K562 (cell line): ENCODE data around the gene ERMARD. TPM values are rescaled to one million over a fixed set of nuclear protein-coding genes. Genes with fewer than 3 reads are reported as not detected.
"Not testable (repeated sequence)": the region's sequence is repeated elsewhere in the genome, so short reads cannot be mapped to it uniquely, and the experiment has no call there.

Experiments
- ATAC-seq: fragments of 200-7000 bp; cut with Tn5 transposase; 3 replicates; pipeline ENCODE4 v1.9.1; 2020; ENCODE audit warnings: moderate library complexity
- BruUV-seq: library from RNA; stranded (reverse); fragments of 400-500 nt; replicated peaks from 2 replicates; lab custom pipeline; 2021; lab: Mats Ljungman, UMichigan
- CTCF ChIA-PET: fragments of 300-600 bp; formaldehyde crosslinking; extraction: SDS; loops from one replicate; lab custom pipeline; 2021; ENCODE audit warnings: low intra/inter-chr PET ratio; lab: Yijun Ruan, JAX
- POLR2A ChIA-PET: fragments of 300-600, 350-650 bp; sonication (Branson Sonifier 250); formaldehyde crosslinking; extraction: SDS; loops from one replicate; lab custom pipeline; 2021; ENCODE audit warnings: antibody characterized with exemption, inconsistent platforms; lab: Yijun Ruan, JAX
- DNase-seq, 4 experiments: peaks; one replicate each; pipeline versions ENCODE4 v3.0.0 to v3.0.0-alpha.2; 2011 to 2018; ENCODE audit warnings: low spot score in 3 of 4, mixed read lengths in 3 of 4; ENCODE audit errors: extremely low read depth in 1 of 4
- FAIRE-seq: peaks from 2 replicates; lab custom pipeline; 2011; peaks lifted over from hg19 to GRCh38; lab: Jason Lieb, UNC
- H2AFZ ChIP-seq: 2 replicates; pipeline ENCODE4 v1.6.0; 2011; ENCODE audit warnings: low read depth, low read length, control low read depth, inconsistent platforms
- H3K27ac ChIP-seq: fragments of 200-600 bp; 3 replicates; pipeline ENCODE4 v1.8.0; 2011; ENCODE audit warnings: low read depth, mild to moderate bottlenecking, control low read depth, inconsistent platforms, low read length, moderate library complexity, mixed read lengths; ENCODE audit errors: extremely low read depth
- H3K27me3 ChIP-seq, 2 experiments: fragments of 300-600 bp in 1 of 2; 2 replicates in 1 of 2; 3 replicates in 1 of 2; pipeline versions ENCODE4 v1.6.0 to v1.8.0; 2011; ENCODE audit warnings: inconsistent platforms in 2 of 2, low read length in 2 of 2, mild to moderate bottlenecking in 1 of 2, mixed read lengths in 1 of 2, moderate library complexity in 1 of 2; ENCODE audit not compliant: control insufficient read depth in 2 of 2, insufficient read depth in 2 of 2
- H3K36me3 ChIP-seq: fragments of 300-600 bp; 3 replicates; pipeline ENCODE4 v1.8.0; 2011; ENCODE audit warnings: mild to moderate bottlenecking, low read length, inconsistent platforms; ENCODE audit not compliant: control insufficient read depth, insufficient read depth
- H3K4me1 ChIP-seq, 2 experiments: fragments of 200-600 bp in 1 of 2; replicated peaks in 1 of 2; 2 replicates in 1 of 2; 3 replicates in 1 of 2; pipeline versions ENCODE4 v1.5.1 to v1.8.0; 2011; ENCODE audit warnings: inconsistent platforms in 2 of 2, low read length in 2 of 2, mild to moderate bottlenecking in 1 of 2, mixed read lengths in 1 of 2, moderate library complexity in 1 of 2; ENCODE audit not compliant: control insufficient read depth in 2 of 2, insufficient read depth in 2 of 2
- H3K4me2 ChIP-seq: 2 replicates; pipeline ENCODE4 v1.6.1; 2011; ENCODE audit warnings: low read length, control low read depth, inconsistent platforms, mixed read lengths; ENCODE audit not compliant: insufficient read depth
- H3K4me3 ChIP-seq: fragments of 200-600 bp; sonication (generic), shearing (Covaris generic); 2 replicates; pipeline ENCODE4 v1.5.1; 2016; ENCODE audit warnings: control low read depth, inconsistent platforms
- H3K79me2 ChIP-seq: fragments of 200-600 bp; 3 replicates; pipeline ENCODE4 v1.8.0; 2011; ENCODE audit warnings: low read length, inconsistent platforms; ENCODE audit not compliant: control insufficient read depth, insufficient read depth
- H3K9ac ChIP-seq, 2 experiments: 2 replicates each; pipeline versions ENCODE4 v1.6.0 to v1.6.1; 2011; ENCODE audit warnings: low read depth in 2 of 2, low read length in 2 of 2, control low read depth in 1 of 2, inconsistent platforms in 1 of 2, mild to moderate bottlenecking in 1 of 2, mixed read lengths in 1 of 2; ENCODE audit not compliant: insufficient read depth in 1 of 2
- H3K9me1 ChIP-seq: one replicate; pipeline ENCODE4 v1.6.0; 2011; ENCODE audit warnings: inconsistent platforms, mild to moderate bottlenecking, low read length, moderate library complexity; ENCODE audit not compliant: control insufficient read depth, insufficient read depth
- H3K9me3 ChIP-seq: replicated peaks from 2 replicates; pipeline ENCODE4 v1.5.1; 2011; ENCODE audit warnings: low read depth, low read length, inconsistent platforms; ENCODE audit not compliant: control insufficient read depth, insufficient read depth
- H4K20me1 ChIP-seq: replicated peaks from 2 replicates; pipeline ENCODE4 v1.6.1; 2011; ENCODE audit warnings: low read length, inconsistent platforms, mixed read lengths; ENCODE audit not compliant: control insufficient read depth, insufficient read depth
- CEBPB ChIP-seq: fragments of 450-650 bp; IDR thresholded peaks from 2 replicates; pipeline ENCODE4 v1.6.1; 2016; ENCODE audit warnings: missing genetic modification characterization, missing compliant biosample characterization
- CEBPG ChIP-seq, 3 experiments: fragments of 200-800 bp in 1 of 3; sonication (Bioruptor generic) in 1 of 3; sonication (generic) in 1 of 3; formaldehyde crosslinking in 1 of 3; IDR thresholded peaks in 2 of 3; conservative IDR thresholded peaks in 1 of 3; 2 replicates each; pipeline versions ENCODE4 v1.6.1 to v1.8.0; 2016 to 2022; ENCODE audit warnings: missing compliant biosample characterization in 2 of 3, missing genetic modification characterization in 2 of 3, mild to moderate bottlenecking in 1 of 3, missing genetic modification reagents in 1 of 3
- HDAC1 ChIP-seq, 2 experiments: fragments of 450-650 bp; IDR thresholded peaks; 2 replicates each; pipeline ENCODE4 v1.6.1; 2016 to 2017; ENCODE audit warnings: inconsistent platforms in 1 of 2, mild to moderate bottlenecking in 1 of 2, moderate library complexity in 1 of 2
- KDM1A ChIP-seq, 2 experiments: fragments of 450-650 bp; IDR thresholded peaks; 2 replicates each; pipeline ENCODE4 v1.6.1; 2016; ENCODE audit warnings: mild to moderate bottlenecking in 2 of 2
- KDM4B ChIP-seq, 2 experiments: fragments of 450-650 bp in 1 of 2; sonication (generic) in 1 of 2; IDR thresholded peaks; 2 replicates each; pipeline ENCODE4 v1.6.1; 2016 to 2017; ENCODE audit warnings: borderline replicate concordance in 2 of 2, antibody characterized with exemption in 1 of 2, low read depth in 1 of 2, mild to moderate bottlenecking in 1 of 2
- MEIS2 ChIP-seq: fragments of 450-650 bp; IDR thresholded peaks from 2 replicates; pipeline ENCODE4 v1.6.1; 2014; ENCODE audit warnings: mild to moderate bottlenecking; ENCODE audit not compliant: partially characterized antibody
- PBX2 ChIP-seq, 2 experiments: IDR thresholded peaks in 1 of 2; conservative IDR thresholded peaks in 1 of 2; 2 replicates each; pipeline ENCODE4 v1.6.1; 2016; ENCODE audit warnings: low read depth in 2 of 2, mild to moderate bottlenecking in 1 of 2, missing compliant biosample characterization in 1 of 2, missing genetic modification characterization in 1 of 2, moderate library complexity in 1 of 2
- WGBS: fragments of 100-300 bp; shearing (Covaris generic); methylation state at CpG from one replicate; pipeline ENCODE4 v1.1.6; 2016; ENCODE audit warnings: low coverage, mixed read lengths; ENCODE audit not compliant: insufficient coverage; ENCODE audit errors: missing lambda C conversion rate; 5-methylcytosine and 5-hydroxymethylcytosine counted together
- in situ Hi-C: fragments of 300-500 bp; cut with MboI; formaldehyde crosslinking; loops from 4 replicates; pipeline ENCODE4 v1.15.0; 2018; ENCODE audit warnings: inconsistent platforms, mixed read lengths
- intact Hi-C: fragments of 100-400 bp; cut with micrococcal nuclease; formaldehyde crosslinking; loops from 2 replicates; pipeline ENCODE4 v1.14.2; 2022
- polyA plus RNA-seq, 8 experiments: library from polyadenylated mRNA; depleted of rRNA in 4 of 8; stranded (reverse) in 5 of 8; unstranded in 3 of 8; fragments of >200 nt; fragmentation: Nextera tagmentation in 2 of 8; fragmentation: Illumina TruSeq in 1 of 8; extraction: Ambion mirVana in 2 of 8; extraction: Trizol in 1 of 8; gene quantifications; 2 replicates each; pipeline versions ENCODE4 v1.2.1 to v1.2.3, GENCODE V29; 2011 to 2014; ENCODE audit warnings: inconsistent platforms in 1 of 8, missing spikeins in 1 of 8
- total RNA-seq, 7 experiments: library from RNA; depleted of rRNA in 6 of 7; stranded (reverse); fragments of >200 nt in 6 of 7; fragmentation: Illumina TruSeq in 2 of 7; extraction: Trizol in 2 of 7; gene quantifications; 2 replicates each; pipeline versions ENCODE4 v1.2.1 to v1.2.3, GENCODE V29; 2011 to 2021; ENCODE audit warnings: low replicate concordance in 1 of 7
- TF ChIP-seq, protein P1 (sequence below): fragments of 450-650 bp; IDR thresholded peaks from 2 replicates; pipeline ENCODE4 v1.6.1; 2016

Gene ERMARD
- total and polyA plus RNA-seq, 9 of the 15 experiments (the other 6 are each of a cell fraction or from before 2014, with no cell fraction given), result 14.5 to 68.6 (median 27.7) TPM

DNA sequence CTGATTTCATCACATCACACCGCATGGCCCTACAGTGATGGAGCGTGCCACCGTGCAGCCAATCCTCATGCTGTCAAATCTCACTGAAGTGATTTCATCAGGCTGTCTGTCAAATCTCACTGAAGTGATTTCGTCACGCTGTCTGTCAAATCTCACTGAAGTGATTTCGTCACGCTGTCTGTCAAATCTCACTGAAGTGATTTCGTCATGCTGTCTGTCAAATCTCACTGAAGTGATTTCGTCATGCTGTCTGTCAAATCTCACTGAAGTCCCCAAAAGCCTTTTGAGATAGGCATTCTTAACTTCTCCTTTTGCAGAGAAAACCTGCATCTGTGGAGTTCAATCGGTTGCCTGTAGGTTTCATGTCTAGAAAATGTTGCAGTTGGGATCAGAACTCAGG is 14.4 kb downstream of the ERMARD start:
- H3K79me2 ChIP-seq, H3K27me3 ChIP-seq, H3K27ac ChIP-seq, H3K9me1 ChIP-seq, DNase-seq, H4K20me1 ChIP-seq, in situ Hi-C loops, H3K4me2 ChIP-seq, H3K9me3 ChIP-seq, ATAC-seq, H3K4me1 ChIP-seq, BruUV-seq, H3K4me3 ChIP-seq, intact Hi-C loops, H2AFZ ChIP-seq, H3K9ac ChIP-seq, CTCF ChIA-PET: not testable (repeated sequence)
- 65% methylated on average over 10 of the region's 10 CpGs for WGBS
- POLR2A ChIA-PET, result interaction anchor here (0.9 to 1.4 kb wide), 3 partner anchors 10 to 16 kb away, joined by 4 to 5 read pairs (median 4); no protein-coding TSS in a partner anchor
- H3K36me3 ChIP-seq, result peaks cover 59% of the 10 kb centered on the region
- FAIRE-seq, result peak; percentile 73
- TF ChIP-seq KDM1A (IDR thresholded peaks at IDR 0.05), result peak; percentile 85 to 88
- peak; percentile 76 for TF ChIP-seq CEBPG (CRISPR knock-in tag; IDR thresholded peaks at IDR 0.05)
- peak; percentile 22 to 92; a peak in 2 of 4 replicates for TF ChIP-seq CEBPG (tag; conservative IDR thresholded peaks at IDR 0.05 in 1 of 2, IDR thresholded peaks at IDR 0.05 in 1 of 2)
- peak; percentile 82 for TF ChIP-seq MEIS2
- TF ChIP-seq KDM4B (IDR thresholded peaks at IDR 0.05; ENCODE audit: borderline replicate concordance in 2 of 2, low read depth in 1 of 2), result peak in 1 of 2 experiments; percentile 50; a peak in 1 of 4 replicates
- TF ChIP-seq, protein P1, sequence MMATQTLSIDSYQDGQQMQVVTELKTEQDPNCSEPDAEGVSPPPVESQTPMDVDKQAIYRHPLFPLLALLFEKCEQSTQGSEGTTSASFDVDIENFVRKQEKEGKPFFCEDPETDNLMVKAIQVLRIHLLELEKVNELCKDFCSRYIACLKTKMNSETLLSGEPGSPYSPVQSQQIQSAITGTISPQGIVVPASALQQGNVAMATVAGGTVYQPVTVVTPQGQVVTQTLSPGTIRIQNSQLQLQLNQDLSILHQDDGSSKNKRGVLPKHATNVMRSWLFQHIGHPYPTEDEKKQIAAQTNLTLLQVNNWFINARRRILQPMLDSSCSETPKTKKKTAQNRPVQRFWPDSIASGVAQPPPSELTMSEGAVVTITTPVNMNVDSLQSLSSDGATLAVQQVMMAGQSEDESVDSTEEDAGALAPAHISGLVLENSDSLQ, result peak; percentile 94
- TF ChIP-seq HDAC1 (IDR thresholded peaks at IDR 0.05), result 0 out of 4 replicates have a peak, but pooled peaks of 1 of the 2 experiments have one; percentile 28
- peak; percentile 43 for TF ChIP-seq PBX2 (CRISPR knock-in tag; IDR thresholded peaks at IDR 0.05; ENCODE audit: low read depth)
- peak; percentile 74 for TF ChIP-seq PBX2 (tag; conservative IDR thresholded peaks at IDR 0.05; ENCODE audit: low read depth)
- peak; percentile 90 for TF ChIP-seq CEBPB (tag)
